HepG2 (cell line): Measurements from ENCODE around the gene TIGD6. TPM values are rescaled to one million over a fixed set of nuclear protein-coding genes. Genes with fewer than 3 reads are reported as not detected.

Experiments
- ATAC-seq: fragments of 200-7000 bp; cut with Tn5 transposase; 3 replicates; pipeline ENCODE4 v1.9.1; 2020; ENCODE audit warnings: mild to moderate bottlenecking, moderate library complexity
- BruUV-seq: library from RNA; stranded (reverse); fragments of 400-500 nt; replicated peaks from 2 replicates; lab custom pipeline; 2021; lab: Mats Ljungman, UMichigan
- CTCF ChIA-PET: fragments of 300-600 bp; formaldehyde crosslinking; extraction: SDS; loops from one replicate; lab custom pipeline; 2021; ENCODE audit warnings: low total read pairs, inconsistent platforms, low intra/inter-chr PET ratio; lab: Yijun Ruan, JAX
- POLR2A ChIA-PET: fragments of 350-600 bp; sonication (Branson Sonifier 250); formaldehyde crosslinking; loops from one replicate; lab custom pipeline; 2020; ENCODE audit warnings: antibody characterized with exemption, inconsistent platforms; lab: Yijun Ruan, JAX
- DNase-seq: peaks from one replicate; pipeline ENCODE4 v3.0.0-alpha.2; 2015; ENCODE audit warnings: low spot score
- FAIRE-seq: peaks from 3 replicates; lab custom pipeline; 2011; peaks lifted over from hg19 to GRCh38; lab: Jason Lieb, UNC
- H2AFZ ChIP-seq: one replicate; pipeline ENCODE4 v1.6.1; 2011; ENCODE audit warnings: low read length, inconsistent platforms
- H3K27ac ChIP-seq: fragments of 300-600 bp; 3 replicates; pipeline ENCODE4 v1.8.0; 2011; ENCODE audit warnings: mixed run types, mild to moderate bottlenecking, mixed read lengths, low read length, inconsistent platforms; ENCODE audit not compliant: insufficient read depth; ENCODE audit errors: extremely low read length
- H3K27me3 ChIP-seq, 2 experiments: fragments of 200-600 bp in 1 of 2; 2 replicates in 1 of 2; 3 replicates in 1 of 2; pipeline versions ENCODE4 v1.6.0 to v1.8.0; 2011; ENCODE audit warnings: low read length in 2 of 2, mild to moderate bottlenecking in 2 of 2, moderate library complexity in 2 of 2, inconsistent platforms in 1 of 2; ENCODE audit not compliant: insufficient read depth in 2 of 2, control insufficient read depth in 1 of 2
- H3K36me3 ChIP-seq, 2 experiments: fragments of 200-600 bp in 1 of 2; replicated peaks in 1 of 2; 2 replicates in 1 of 2; 3 replicates in 1 of 2; pipeline versions ENCODE4 v1.5.1 to v1.8.0; 2011; ENCODE audit warnings: low read length in 2 of 2, inconsistent platforms in 1 of 2; ENCODE audit not compliant: insufficient read depth in 2 of 2, control insufficient read depth in 1 of 2
- H3K4me1 ChIP-seq: 2 replicates; pipeline ENCODE4 v1.5.1; 2012; ENCODE audit warnings: low read length, inconsistent platforms; ENCODE audit not compliant: insufficient read depth
- H3K4me2 ChIP-seq: 2 replicates; pipeline ENCODE4 v1.6.0; 2011; ENCODE audit warnings: low read depth, low read length, inconsistent platforms
- H3K4me3 ChIP-seq, 3 experiments: fragments of 200-600 bp in 1 of 3; sonication (generic), shearing (Covaris generic) in 1 of 3; replicated peaks in 1 of 3; 2 replicates each; pipeline ENCODE4 v1.5.1; 2011 to 2016; ENCODE audit warnings: low read length in 3 of 3, inconsistent platforms in 2 of 3, low read depth in 2 of 3, mild to moderate bottlenecking in 2 of 3, control low read depth in 1 of 3, mixed read lengths in 1 of 3; ENCODE audit not compliant: insufficient read depth in 1 of 3
- H3K79me2 ChIP-seq: one replicate; pipeline ENCODE4 v1.6.1; 2011; ENCODE audit warnings: low read length, inconsistent platforms; ENCODE audit not compliant: insufficient read depth
- H3K9ac ChIP-seq: 2 replicates; pipeline ENCODE4 v1.6.0; 2011; ENCODE audit warnings: mild to moderate bottlenecking, low read depth, low read length, inconsistent platforms; ENCODE audit not compliant: insufficient read depth
- H3K9me3 ChIP-seq: 2 replicates; pipeline ENCODE4 v1.5.1; 2012; ENCODE audit warnings: mild to moderate bottlenecking, low read length
- H4K20me1 ChIP-seq: 2 replicates; pipeline ENCODE4 v1.6.0; 2011; ENCODE audit warnings: inconsistent platforms, mild to moderate bottlenecking, low read length, moderate library complexity; ENCODE audit not compliant: insufficient read depth
- CREB1 ChIP-seq, 2 experiments: fragments of 450-650 bp in 1 of 2; IDR thresholded peaks; 2 replicates each; pipeline ENCODE4 v1.6.1; 2016 to 2017; ENCODE audit warnings: control low read depth in 1 of 2, mild to moderate bottlenecking in 1 of 2, missing compliant biosample characterization in 1 of 2, missing genetic modification characterization in 1 of 2
- FUBP1 ChIP-seq: sonication (generic); formaldehyde crosslinking; IDR thresholded peaks from 2 replicates; pipeline ENCODE4 v1.5.1; 2020; ENCODE audit warnings: missing genetic modification reagents, mild to moderate bottlenecking, borderline replicate concordance
- PREB ChIP-seq: sonication (generic); formaldehyde crosslinking; IDR thresholded peaks from 2 replicates; pipeline ENCODE4 v1.4.0; 2020; ENCODE audit warnings: missing genetic modification reagents
- RBM22 ChIP-seq: fragments of 200-400 bp; formaldehyde crosslinking; optimal IDR thresholded peaks from 2 replicates; pipeline ENCODE3; 2017; ENCODE audit warnings: mild to moderate bottlenecking, low read length, moderate library complexity
- ZNF280B ChIP-seq: sonication (generic); formaldehyde crosslinking; IDR thresholded peaks from 2 replicates; pipeline ENCODE4 v1.5.0; 2020; ENCODE audit warnings: missing genetic modification reagents, mild to moderate bottlenecking, borderline replicate concordance
- ZNF383 ChIP-seq: sonication (generic); formaldehyde crosslinking; IDR thresholded peaks from 2 replicates; pipeline ENCODE4 v1.4.0; 2020; ENCODE audit warnings: missing genetic modification reagents, mild to moderate bottlenecking, borderline replicate concordance
- ZNF446 ChIP-seq: sonication (generic); formaldehyde crosslinking; IDR thresholded peaks from 2 replicates; pipeline ENCODE4 v1.5.0; 2020; ENCODE audit warnings: mild to moderate bottlenecking, missing genetic modification reagents
- ZNF598 ChIP-seq: sonication (generic); formaldehyde crosslinking; IDR thresholded peaks from 2 replicates; pipeline ENCODE4 v1.5.1; 2020; ENCODE audit warnings: mild to moderate bottlenecking, missing genetic modification reagents, borderline replicate concordance
- ZNF687 ChIP-seq: sonication (generic); formaldehyde crosslinking; IDR thresholded peaks from 2 replicates; pipeline ENCODE4 v1.5.1; 2020; ENCODE audit warnings: mild to moderate bottlenecking, missing genetic modification reagents, moderate library complexity
- ZSCAN25 ChIP-seq: sonication (generic); formaldehyde crosslinking; IDR thresholded peaks from 2 replicates; pipeline ENCODE4 v1.8.0; 2022; ENCODE audit warnings: mild to moderate bottlenecking, missing genetic modification reagents
- WGBS: methylation state at CpG from one replicate; pipeline ENCODE4 v1.1.6; 2017; ENCODE audit warnings: low lambda C conversion rate; 5-methylcytosine and 5-hydroxymethylcytosine counted together
- in situ Hi-C: cut with HindIII; loops from 2 replicates; pipeline ENCODE4 v1.10.0; 2017; ENCODE audit warnings: low pct_unique_long_range_greater_than_20kb; ENCODE audit not compliant: extremely low pct_ligation_motif_present
- intact Hi-C: fragments of 100-400 bp; cut with micrococcal nuclease; formaldehyde crosslinking; loops from one replicate; pipeline ENCODE4 v1.10.0; 2022; ENCODE audit not compliant: unreplicated experiment
- polyA plus RNA-seq, 8 experiments: library from polyadenylated mRNA; depleted of rRNA in 3 of 8; stranded (reverse) in 7 of 8; unstranded in 1 of 8; fragments of >200 nt; fragmentation: Illumina TruSeq in 4 of 8; extraction: Trizol in 4 of 8; gene quantifications; 2 replicates each; pipeline versions ENCODE4 v1.2.1 to v1.2.3, GENCODE V29; 2011 to 2016; ENCODE audit warnings: low read depth in 4 of 8, missing spikeins in 1 of 8, mixed read lengths in 1 of 8; ENCODE audit not compliant: insufficient read depth in 1 of 8
- total RNA-seq, 5 experiments: library from RNA; depleted of rRNA; stranded (reverse); fragments of >200 nt; fragmentation: Illumina TruSeq; extraction: Trizol; gene quantifications; 2 replicates each; pipeline ENCODE4 v1.2.3, GENCODE V29; 2016; ENCODE audit warnings: low read depth in 1 of 5

The TIGD6 gene
- total and polyA plus RNA-seq, 2 of the 13 experiments (the other 11 are each of a cell fraction or from before 2014, with no cell fraction given) = 2.1 to 2.9 TPM

GRCh38 chr5:150026682-150027172 lies 26.3 kb upstream of the TIGD6 start:
- peak; percentile 60 for ATAC-seq
- H3K36me3 ChIP-seq = peaks cover 23 to 60% of the 10 kb centered on the region in 2 experiments
- peak; percentile 12; the same call in 1 of the 2 replicates for TF ChIP-seq ZSCAN25 (CRISPR knock-in tag)
- TF ChIP-seq ZNF598 = peak; percentile 51; the same call in 1 of the 2 replicates
- 0 out of 2 replicates have a peak, but pooled peaks have one; percentile 28 for TF ChIP-seq FUBP1 (CRISPR knock-in tag)
- TF ChIP-seq CREB1 (IDR thresholded peaks at IDR 0.05) = no peak
- TF ChIP-seq CREB1 (CRISPR knock-in tag; IDR thresholded peaks at IDR 0.05) = no peak
- TF ChIP-seq ZNF446 (CRISPR knock-in tag) = 0 out of 2 replicates have a peak, but pooled peaks have one; percentile 37
- TF ChIP-seq ZNF383 (CRISPR knock-in tag) = 0 out of 2 replicates have a peak, but pooled peaks have one; percentile 23
- no peak for TF ChIP-seq PREB (CRISPR knock-in tag)
- TF ChIP-seq ZNF687 (CRISPR knock-in tag) = peak; percentile 65
- TF ChIP-seq ZNF280B (CRISPR knock-in tag) = 0 out of 2 replicates have a peak, but pooled peaks have one; percentile 41
- TF ChIP-seq RBM22 = peak; percentile 24

More at GRCh38 chr5:150026682-150027172, 26.3 kb upstream of the TIGD6 start:
- Histone ChIP-seq H3K4me1 (peaks cover 54% of the 10 kb centered on the region), H3K4me2 (peak overlapping the region; percentile 60), H2AFZ (no peak overlapping the region), H3K4me3 (no peak overlapping the region), H3K27ac (peak overlapping the region; percentile 92), H4K20me1 (no peaks in the 10 kb centered on the region), H3K79me2 (no peaks in the 10 kb centered on the region), H3K9me3 (no peaks in the 10 kb centered on the region), H3K9ac (peak overlapping the region; percentile 59), H3K27me3 (no peaks in the 10 kb centered on the region)
- DNase-seq (no peak), FAIRE-seq (no peak)
- ChIA-PET POLR2A (interaction anchor here (0.6 to 2.5 kb wide), 17 partner anchors 9 to 706 kb away, joined by 3 to 35 read pairs (median 4); partner anchors contain the start of genes CD74, CSNK1A1, HMGXB3 and SLC26A2), CTCF (no interaction called here)
- no TSS peak for BruUV-seq
- in situ Hi-C loops = no loop called here
- 67% methylated on average over 4 of the region's 4 CpGs for WGBS
- intact Hi-C loops = loop anchor here (1.0 to 10.0 kb wide), 2 partner anchors 25 to 328 kb away; partner anchors contain the start of gene TCOF1
